GM12801 (cell line): ENCODE data around the gene SMIM32.

ENCODE experiments used
- CTCF ChIP-seq: IDR thresholded peaks from one replicate; pipeline ENCODE4 v1.5.1; 2011; ENCODE audit warnings: control low read depth; ENCODE audit not compliant: insufficient read length; ENCODE audit errors: extremely low read depth

SMIM32 gene

GRCh38 chr5:136207631-136208030, 14.7 kb upstream of the SMIM32 start:
- no peak for TF ChIP-seq CTCF

- TF ChIP-seq CTCF, result no peak
Observed at GRCh38 chr5:136206361-136206760, 13.4 kb upstream of the SMIM32 start.

GRCh38 chr5:136205941-136206340, 13.0 kb upstream of the SMIM32 start:
- TF ChIP-seq CTCF, result no peak

GRCh38 chr5:136205061-136205702, 12.2 kb upstream of the SMIM32 start:
- TF ChIP-seq CTCF, result no peak

- no peak for TF ChIP-seq CTCF
Observed at GRCh38 chr5:136203303-136203922, 10.5 kb upstream of the SMIM32 start.

GRCh38 chr5:136202469-136203205, 9.7 kb upstream of the SMIM32 start:
- TF ChIP-seq CTCF, result no peak

GRCh38 chr5:136201870-136202269, 8.9 kb upstream of the SMIM32 start:
- no peak for TF ChIP-seq CTCF
